IMR-90 (cell line): Measurements from ENCODE around the gene DCTN5. TPM values are rescaled to one million over a fixed set of nuclear protein-coding genes. Genes with fewer than 3 reads are reported as not detected.

Experiments used
- ATAC-seq: fragments of 200-7000 bp; cut with Tn5 transposase; 2 replicates; pipeline ENCODE4 v1.9.1; 2020; ENCODE audit warnings: low read depth, mild to moderate bottlenecking, moderate library complexity
- BruUV-seq: library from RNA; stranded (reverse); fragments of 400-500 nt; replicated peaks from 2 replicates; lab custom pipeline; 2021; lab: Mats Ljungman, UMichigan
- CTCF ChIA-PET: fragments of 300-600 bp; formaldehyde crosslinking; extraction: SDS; loops from one replicate; lab custom pipeline; 2021; ENCODE audit warnings: antibody characterized with exemption; lab: Yijun Ruan, JAX
- POLR2A ChIA-PET: fragments of 300-600 bp; sonication (Branson Sonifier 250); formaldehyde crosslinking; loops from one replicate; lab custom pipeline; 2022; ENCODE audit warnings: antibody characterized with exemption; ENCODE audit not compliant: unreplicated experiment; lab: Charles Lee
- DNase-seq: peaks from one replicate; pipeline ENCODE4 v3.0.0; 2013
- H2AFZ ChIP-seq: replicated peaks from 2 replicates; pipeline ENCODE3; 2013; ENCODE audit warnings: low read length, mild to moderate bottlenecking; ENCODE audit not compliant: poor library complexity
- H2AK5ac ChIP-seq: 2 replicates; pipeline ENCODE4 v1.6.1; 2013; ENCODE audit warnings: low read depth, low read length, inconsistent platforms
- H2AK9ac ChIP-seq: replicated peaks from 2 replicates; pipeline ENCODE3; 2013; ENCODE audit warnings: mild to moderate bottlenecking, low read depth, low read length, moderate library complexity; ENCODE audit not compliant: poor library complexity
- H2BK120ac ChIP-seq: 2 replicates; pipeline ENCODE4 v1.6.1; 2013; ENCODE audit warnings: low read depth, low read length, inconsistent platforms
- H2BK15ac ChIP-seq: 3 replicates; pipeline ENCODE4 v1.6.1; 2013; ENCODE audit warnings: low read depth, low read length, inconsistent platforms
- H2BK20ac ChIP-seq: 2 replicates; pipeline ENCODE4 v1.6.1; 2013; ENCODE audit warnings: low read depth, mild to moderate bottlenecking, inconsistent platforms, low read length, moderate library complexity
- H2BK5ac ChIP-seq: 2 replicates; pipeline ENCODE4 v1.6.1; 2013; ENCODE audit warnings: mild to moderate bottlenecking, low read depth, low read length, inconsistent platforms; ENCODE audit not compliant: poor library complexity, severe bottlenecking
- H3K14ac ChIP-seq: replicated peaks from 2 replicates; pipeline ENCODE4 v1.6.1; 2013; ENCODE audit warnings: low read depth, low read length, inconsistent platforms
- H3K18ac ChIP-seq: 2 replicates; pipeline ENCODE4 v1.6.1; 2013; ENCODE audit warnings: low read depth, low read length, control low read depth
- H3K23ac ChIP-seq: 2 replicates; pipeline ENCODE4 v1.6.1; 2013; ENCODE audit warnings: low read depth, low read length, inconsistent platforms
- H3K27ac ChIP-seq: 2 replicates; pipeline ENCODE4 v1.5.1; 2013; ENCODE audit warnings: mild to moderate bottlenecking, control low read depth, low read length; ENCODE audit not compliant: insufficient read depth
- H3K27me3 ChIP-seq: 2 replicates; pipeline ENCODE4 v1.6.1; 2013; ENCODE audit warnings: low read length; ENCODE audit not compliant: control insufficient read depth, insufficient read depth
- H3K36me3 ChIP-seq: 2 replicates; pipeline ENCODE4 v1.6.1; 2013; ENCODE audit warnings: low read length, mixed read lengths; ENCODE audit not compliant: control insufficient read depth, insufficient read depth
- H3K4ac ChIP-seq: 2 replicates; pipeline ENCODE4 v1.6.1; 2013; ENCODE audit warnings: low read depth, low read length, inconsistent platforms
- H3K4me1 ChIP-seq: 2 replicates; pipeline ENCODE4 v1.6.1; 2013; ENCODE audit warnings: low read length, mixed read lengths; ENCODE audit not compliant: control insufficient read depth, insufficient read depth
- H3K4me2 ChIP-seq: 2 replicates; pipeline ENCODE4 v1.6.1; 2013; ENCODE audit warnings: low read depth, mild to moderate bottlenecking, control low read depth, low read length, moderate library complexity
- H3K4me3 ChIP-seq: 2 replicates; pipeline ENCODE4 v1.5.1; 2013; ENCODE audit warnings: low read depth, mild to moderate bottlenecking, control low read depth, low read length, moderate library complexity; ENCODE audit not compliant: insufficient read depth
- H3K56ac ChIP-seq: 2 replicates; pipeline ENCODE4 v1.6.1; 2013; ENCODE audit warnings: low read length, inconsistent platforms; ENCODE audit not compliant: insufficient read depth; ENCODE audit errors: extremely low read depth
- H3K79me1 ChIP-seq, 2 experiments: 2 replicates each; pipeline ENCODE4 v1.6.1; 2013; ENCODE audit warnings: low read length in 2 of 2, inconsistent platforms in 1 of 2, low read depth in 1 of 2
- H3K9ac ChIP-seq: 2 replicates; pipeline ENCODE4 v1.6.1; 2013; ENCODE audit warnings: low read depth, low read length, control low read depth
- H3K9me1 ChIP-seq: 2 replicates; pipeline ENCODE4 v1.6.1; 2013; ENCODE audit warnings: low read length, inconsistent platforms; ENCODE audit not compliant: insufficient read depth
- H3K9me3 ChIP-seq: 2 replicates; pipeline ENCODE4 v1.6.1; 2013; ENCODE audit warnings: low read length; ENCODE audit not compliant: control insufficient read depth, insufficient read depth
- H4K20me1 ChIP-seq: 2 replicates; pipeline ENCODE4 v1.6.1; 2013; ENCODE audit warnings: low read length, inconsistent platforms; ENCODE audit not compliant: insufficient read depth
- H4K5ac ChIP-seq: 2 replicates; pipeline ENCODE4 v1.6.1; 2013; ENCODE audit warnings: mild to moderate bottlenecking, low read depth, low read length, control low read depth
- H4K8ac ChIP-seq, 2 experiments: 2 replicates each; pipeline ENCODE4 v1.6.1; 2013; ENCODE audit warnings: low read depth in 2 of 2, low read length in 2 of 2, control low read depth in 1 of 2, inconsistent platforms in 1 of 2
- H4K91ac ChIP-seq: 2 replicates; pipeline ENCODE4 v1.6.1; 2013; ENCODE audit warnings: low read depth, low read length, inconsistent platforms; ENCODE audit not compliant: insufficient read depth
- CEBPB ChIP-seq: IDR thresholded peaks from 2 replicates; pipeline ENCODE4 v1.6.1; 2012; ENCODE audit warnings: low read depth, low read length, improper control_type of control experiment
- CHD1 ChIP-seq: IDR thresholded peaks from 2 replicates; pipeline ENCODE4 v1.6.1; 2012; ENCODE audit warnings: low read depth, low read length, improper control_type of control experiment
- CTCF ChIP-seq: conservative IDR thresholded peaks from 2 replicates; pipeline ENCODE4 v1.5.1; 2012; ENCODE audit warnings: mild to moderate bottlenecking, low read depth, low read length, improper control_type of control experiment
- ELK1 ChIP-seq: fragments of 150-350 bp; IDR thresholded peaks from 2 replicates; pipeline ENCODE4 v1.6.1; 2016; ENCODE audit warnings: low read depth, mild to moderate bottlenecking, low read length, moderate library complexity, borderline replicate concordance
- FOS ChIP-seq: fragments of 150-350 bp; IDR thresholded peaks from 2 replicates; pipeline ENCODE4 v1.6.1; 2016; ENCODE audit warnings: low read depth, low read length
- MAFK ChIP-seq: IDR thresholded peaks from 2 replicates; pipeline ENCODE4 v1.6.1; 2012; ENCODE audit warnings: low read depth, low read length, improper control_type of control experiment
- MXI1 ChIP-seq: IDR thresholded peaks from 2 replicates; pipeline ENCODE4 v1.6.1; 2012; ENCODE audit warnings: low read depth, mild to moderate bottlenecking, low read length, moderate library complexity, borderline replicate concordance
- RCOR1 ChIP-seq: IDR thresholded peaks from 2 replicates; pipeline ENCODE4 v1.6.1; 2012; ENCODE audit warnings: mild to moderate bottlenecking, low read length, improper control_type of control experiment; ENCODE audit not compliant: insufficient replicate concordance
- WGBS, 2 experiments: methylation state at CpG; one replicate each; pipeline versions ENCODE4 v1.1.5 to v1.1.7; 2013; ENCODE audit warnings: missing lambda C conversion rate in 2 of 2; ENCODE audit not compliant: insufficient read length in 1 of 2; ENCODE audit errors: extremely low coverage in 2 of 2; 5-methylcytosine and 5-hydroxymethylcytosine counted together
- dilution Hi-C: fragments of 300-500 bp; cut with HindIII; formaldehyde crosslinking; loops from one replicate; pipeline ENCODE4 v1.14.3; 2018; ENCODE audit warnings: low sequenced_read_pairs; ENCODE audit not compliant: unreplicated experiment
- in situ Hi-C: fragments of 300-500 bp; cut with MboI; formaldehyde crosslinking; loops from 3 replicates; pipeline ENCODE4 v1.14.3; 2019; ENCODE audit warnings: low sequenced_read_pairs, inconsistent platforms, mixed read lengths
- intact Hi-C: fragments of 100-400 bp; cut with micrococcal nuclease; formaldehyde crosslinking; loops from 2 replicates; pipeline ENCODE4 v1.10.0; 2022
- polyA plus RNA-seq, 3 experiments: library from polyadenylated mRNA; depleted of rRNA; stranded (reverse); fragments of >200 nt; gene quantifications; 2 replicates each; pipeline ENCODE4 v1.2.3, GENCODE V29; 2012; ENCODE audit warnings: low replicate concordance in 1 of 3
- total RNA-seq: library from RNA; depleted of rRNA; stranded (reverse); fragments of >200 nt; gene quantifications from 2 replicates; pipeline ENCODE4 v1.2.3, GENCODE V29; 2012

Gene DCTN5
- total and polyA plus RNA-seq, 2 of the 4 experiments (the other 2 are of a cell fraction): 49.6 to 111 TPM

- peaks cover 29% of the 10 kb centered on the region for H4K20me1 ChIP-seq
- no peak overlapping the region for H2AK9ac ChIP-seq
- no peak overlapping the region for H2BK5ac ChIP-seq
- H4K91ac ChIP-seq: no peak overlapping the region
- WGBS, 2 experiments: no CpG with 5 or more reads among the region's 1 CpG
- no peak overlapping the region for H3K4me3 ChIP-seq
- H3K18ac ChIP-seq: no peak overlapping the region
- H2AFZ ChIP-seq: no peak overlapping the region
- TF ChIP-seq CHD1 (no peak), CTCF (no peak), ELK1 (no peak), CEBPB (peak; percentile 46; the same call in 1 of the 2 replicates), RCOR1 (no peak), FOS (no peak), MXI1 (no peak), MAFK (no peak)
- peaks cover 15% of the 10 kb centered on the region for H3K4me1 ChIP-seq
- H3K56ac ChIP-seq: no peak overlapping the region
- intact Hi-C loops (no loop called here), dilution Hi-C loops (no loop called here), in situ Hi-C loops (loop anchor here (25.0 kb wide), 1 partner anchor 830 kb away; no protein-coding TSS in a partner anchor)
- ATAC-seq (no peak), DNase-seq (peak; percentile 40)
- no peak overlapping the region for H3K9ac ChIP-seq
- no peak overlapping the region for H4K8ac ChIP-seq
- no TSS peak for BruUV-seq
- ChIA-PET POLR2A (no interaction called here), CTCF (interaction anchor here (0.6 kb wide), 1 partner anchor 191 kb away, joined by 3 read pairs; no protein-coding TSS in a partner anchor)
- no peak overlapping the region for H3K4ac ChIP-seq
- H2BK120ac ChIP-seq: no peak overlapping the region
- no peak overlapping the region for H3K4me2 ChIP-seq
- 0 out of 2 replicates have a peak overlapping the region, but pooled peaks have one; percentile 16 for H3K23ac ChIP-seq
- peaks cover 8% of the 10 kb centered on the region; the same call in 1 of the 2 replicates for H3K9me1 ChIP-seq
- no peak overlapping the region for H2BK20ac ChIP-seq
- H3K14ac ChIP-seq: no peak overlapping the region
- no peaks in the 10 kb centered on the region for H3K9me3 ChIP-seq
- no peak overlapping the region for H2BK15ac ChIP-seq
- H3K27me3 ChIP-seq: no peaks in the 10 kb centered on the region
- H3K27ac ChIP-seq: no peak overlapping the region
- peaks cover 23% of the 10 kb centered on the region for H3K36me3 ChIP-seq
- no peak overlapping the region for H4K5ac ChIP-seq
- H3K79me1 ChIP-seq: peaks cover 35 to 60% of the 10 kb centered on the region in 2 experiments
- no peak overlapping the region for H2AK5ac ChIP-seq
These were observed 40.9 kb downstream of the DCTN5 start for GRCh38 chr16:23682181-23682580.
